Activated naive CD8-positive, alpha-beta T cell treated with anti-CD3 and anti-CD28 coated beads, Interleukin-2, amount 10 ng/mL, durations not matched to agents 7 days and 5 days (primary cell): ENCODE results near the gene EFNA1. TPM values are rescaled to one million over a fixed set of nuclear protein-coding genes. Genes with fewer than 3 reads are reported as not detected.
A peak's percentile ranks its signal among the peaks of the same experiment; 100 is the strongest.

Experiments used
- ATAC-seq: fragments of 150-1000 bp; cut with Tn5 transposase; one replicate; pipeline ENCODE4 v1.10.0; 2021; ENCODE audit warnings: low read depth, moderate library complexity
- POLR2A ChIA-PET: fragments of 350-600 bp; sonication (Branson Sonifier 250); formaldehyde crosslinking; loops from one replicate; lab custom pipeline; 2021; ENCODE audit warnings: antibody characterized with exemption; lab: Charles Lee
- DNase-seq: peaks from one replicate; pipeline ENCODE4 v3.0.0; 2021
- H3K27ac Mint-ChIP-seq: one replicate; pipeline ENCODE4 v1.8.0; 2022; ENCODE audit warnings: mild to moderate bottlenecking, mixed read lengths
- H3K27me3 Mint-ChIP-seq: one replicate; pipeline ENCODE4 v1.8.0; 2022; ENCODE audit warnings: mild to moderate bottlenecking, moderate library complexity, mixed read lengths
- H3K36me3 Mint-ChIP-seq: one replicate; pipeline ENCODE4 v1.8.0; 2021; ENCODE audit warnings: mild to moderate bottlenecking, mixed read lengths
- H3K4me1 Mint-ChIP-seq: one replicate; pipeline ENCODE4 v1.8.0; 2021; ENCODE audit warnings: mixed read lengths
- H3K4me3 Mint-ChIP-seq: one replicate; pipeline ENCODE4 v1.8.0; 2022; ENCODE audit warnings: mild to moderate bottlenecking, moderate library complexity, mixed read lengths
- H3K9me3 Mint-ChIP-seq: one replicate; pipeline ENCODE4 v1.8.0; 2021; ENCODE audit warnings: mixed read lengths
- total RNA-seq, 2 experiments: library from RNA; stranded (reverse); gene quantifications; one replicate each; pipeline ENCODE4 v1.2.3, GENCODE V29; 2021

EFNA1 gene
- total RNA-seq, 2 experiments from 2014 or later, result 0.25 to 0.48 TPM

GRCh38 chr1:155122308-155122707 lies 5.4 kb upstream of the EFNA1 start:
- DNase-seq, result no peak
- POLR2A ChIA-PET, result interaction anchor here (0.7 kb wide), 1 partner anchor 43 kb away, joined by 3 read pairs; no protein-coding TSS in a partner anchor
- peaks cover 6% of the 10 kb centered on the region for H3K4me1 Mint-ChIP-seq
- H3K36me3 Mint-ChIP-seq, result no peaks in the 10 kb centered on the region
- peaks cover 45% of the 10 kb centered on the region for H3K27me3 Mint-ChIP-seq
- no peaks in the 10 kb centered on the region for H3K9me3 Mint-ChIP-seq
- H3K27ac Mint-ChIP-seq, result no peak overlapping the region
- no peak overlapping the region for H3K4me3 Mint-ChIP-seq
- no peak for ATAC-seq

GRCh38 chr1:155123801-155124200 lies 3.9 kb upstream of the EFNA1 start:
- H3K4me1 Mint-ChIP-seq, result peaks cover 16% of the 10 kb centered on the region
- H3K36me3 Mint-ChIP-seq, result no peaks in the 10 kb centered on the region
- ATAC-seq (no peak), DNase-seq (no peak)
- H3K4me3 Mint-ChIP-seq, result no peak overlapping the region
- H3K27me3 Mint-ChIP-seq, result peaks cover 54% of the 10 kb centered on the region
- H3K9me3 Mint-ChIP-seq, result no peaks in the 10 kb centered on the region
- H3K27ac Mint-ChIP-seq, result no peak overlapping the region
- POLR2A ChIA-PET, result no interaction called here

- POLR2A ChIA-PET, result no interaction called here
- ATAC-seq, result no peak
These were observed 2.9 kb upstream of the EFNA1 start for GRCh38 chr1:155124503-155125463.

GRCh38 chr1:155125511-155125945 lies 2.1 kb upstream of the EFNA1 start:
- peaks cover 48% of the 10 kb centered on the region for H3K27me3 Mint-ChIP-seq

More at GRCh38 chr1:155124503-155125463, 2.9 kb upstream of the EFNA1 start:
- Mint-ChIP-seq H3K36me3 (no peaks in the 10 kb centered on the region), H3K4me3 (peak overlapping the region; percentile 4), H3K27ac (no peak overlapping the region), H3K9me3 (no peaks in the 10 kb centered on the region), H3K27me3 (peaks cover 51% of the 10 kb centered on the region), H3K4me1 (peaks cover 22% of the 10 kb centered on the region)
- no peak for DNase-seq

GRCh38 chr1:155125946-155126555 lies 1.6 kb upstream of the EFNA1 start:
- DNase-seq (no peak), ATAC-seq (no peak)
- Mint-ChIP-seq H3K9me3 (no peaks in the 10 kb centered on the region), H3K4me1 (peaks cover 22% of the 10 kb centered on the region), H3K27ac (no peak overlapping the region), H3K36me3 (no peaks in the 10 kb centered on the region), H3K27me3 (peaks cover 48% of the 10 kb centered on the region), H3K4me3 (no peak overlapping the region)
- POLR2A ChIA-PET, result no interaction called here

More at GRCh38 chr1:155125511-155125945, 2.1 kb upstream of the EFNA1 start:
- no peak overlapping the region for H3K27ac Mint-ChIP-seq
- no peaks in the 10 kb centered on the region for H3K36me3 Mint-ChIP-seq
- POLR2A ChIA-PET, result no interaction called here
- H3K9me3 Mint-ChIP-seq, result no peaks in the 10 kb centered on the region
- peaks cover 22% of the 10 kb centered on the region for H3K4me1 Mint-ChIP-seq
- H3K4me3 Mint-ChIP-seq, result no peak overlapping the region
- DNase-seq, result no peak
- ATAC-seq, result no peak

GRCh38 chr1:155126556-155127104 lies 1.0 kb upstream of the EFNA1 start:
- DNase-seq, result no peak
- H3K9me3 Mint-ChIP-seq, result no peaks in the 10 kb centered on the region
- H3K36me3 Mint-ChIP-seq, result no peaks in the 10 kb centered on the region
- no peak overlapping the region for H3K27ac Mint-ChIP-seq
- ATAC-seq, result peak; percentile 35
- H3K27me3 Mint-ChIP-seq, result peaks cover 48% of the 10 kb centered on the region
- POLR2A ChIA-PET, result no interaction called here
- peak overlapping the region; percentile 80 for H3K4me3 Mint-ChIP-seq
- H3K4me1 Mint-ChIP-seq, result peaks cover 22% of the 10 kb centered on the region

- H3K4me1 Mint-ChIP-seq, result peaks cover 26% of the 10 kb centered on the region
- ATAC-seq (no peak), DNase-seq (no peak)
- peak overlapping the region; percentile 74 for H3K4me3 Mint-ChIP-seq
- peaks cover 3% of the 10 kb centered on the region for H3K36me3 Mint-ChIP-seq
- POLR2A ChIA-PET, result interaction anchor here (1.0 kb wide), 1 partner anchor 8 kb away, joined by 3 read pairs; no protein-coding TSS in a partner anchor
- H3K27me3 Mint-ChIP-seq, result peaks cover 44% of the 10 kb centered on the region
- H3K9me3 Mint-ChIP-seq, result no peaks in the 10 kb centered on the region
- peak overlapping the region; percentile 25 for H3K27ac Mint-ChIP-seq
These were observed 485 bp downstream of the EFNA1 start for GRCh38 chr1:155127967-155128754.

- ATAC-seq, result no peak
- H3K4me3 Mint-ChIP-seq, result peak overlapping the region; percentile 74
- DNase-seq, result no peak
- H3K27me3 Mint-ChIP-seq, result peaks cover 44% of the 10 kb centered on the region
- peak overlapping the region; percentile 25 for H3K27ac Mint-ChIP-seq
- POLR2A ChIA-PET, result interaction anchor here (0.5 to 0.7 kb wide), 2 partner anchors 38 to 1131 kb away, joined by 3 read pairs; no protein-coding TSS in a partner anchor
- no peaks in the 10 kb centered on the region for H3K9me3 Mint-ChIP-seq
- peaks cover 26% of the 10 kb centered on the region for H3K4me1 Mint-ChIP-seq
- peaks cover 3% of the 10 kb centered on the region for H3K36me3 Mint-ChIP-seq
These were observed 1.2 kb downstream of the EFNA1 start for GRCh38 chr1:155128755-155129473.

GRCh38 chr1:155130272-155131006 lies 2.8 kb downstream of the EFNA1 start:
- POLR2A ChIA-PET, result interaction anchor here (0.5 to 1.4 kb wide), 2 partner anchors 10 to 12 kb away, joined by 5 read pairs; partner anchors contain the start of gene DPM3
- DNase-seq, result no peak

GRCh38 chr1:155131285-155131684 lies 3.6 kb downstream of the EFNA1 start:
- H3K36me3 Mint-ChIP-seq, result peaks cover 3% of the 10 kb centered on the region
- no peak for ATAC-seq
- peaks cover 27% of the 10 kb centered on the region for H3K27me3 Mint-ChIP-seq
- H3K4me1 Mint-ChIP-seq, result peaks cover 32% of the 10 kb centered on the region
- no peaks in the 10 kb centered on the region for H3K9me3 Mint-ChIP-seq
- H3K4me3 Mint-ChIP-seq, result no peak overlapping the region
- no peak overlapping the region for H3K27ac Mint-ChIP-seq
- POLR2A ChIA-PET, result no interaction called here
- DNase-seq, result no peak

More at GRCh38 chr1:155130272-155131006, 2.8 kb downstream of the EFNA1 start:
- Mint-ChIP-seq H3K4me3 (no peak overlapping the region), H3K4me1 (peaks cover 32% of the 10 kb centered on the region), H3K27me3 (peaks cover 32% of the 10 kb centered on the region), H3K9me3 (no peaks in the 10 kb centered on the region), H3K36me3 (peaks cover 3% of the 10 kb centered on the region), H3K27ac (no peak overlapping the region)
- ATAC-seq, result no peak

- Mint-ChIP-seq H3K36me3 (peaks cover 3% of the 10 kb centered on the region), H3K4me1 (peaks cover 32% of the 10 kb centered on the region)
These were observed 4.2 kb downstream of the EFNA1 start for GRCh38 chr1:155131856-155132255.

More at GRCh38 chr1:155131856-155132255, 4.2 kb downstream of the EFNA1 start:
- no peak overlapping the region for H3K4me3 Mint-ChIP-seq
- H3K27ac Mint-ChIP-seq, result peak overlapping the region; percentile 28
- POLR2A ChIA-PET, result no interaction called here
- H3K27me3 Mint-ChIP-seq, result peaks cover 23% of the 10 kb centered on the region
- no peaks in the 10 kb centered on the region for H3K9me3 Mint-ChIP-seq
- DNase-seq (no peak), ATAC-seq (no peak)
